HG02642 (cell line): ENCODE results near the gene FRMD4B.

ENCODE experiments used
- ATAC-seq: cut with Tn5 transposase; IDR thresholded peaks from one replicate; pipeline ENCODE4 v1.9.1; 2021; ENCODE audit warnings: mild to moderate bottlenecking; ENCODE audit not compliant: unreplicated experiment, poor library complexity

FRMD4B gene

DNA sequence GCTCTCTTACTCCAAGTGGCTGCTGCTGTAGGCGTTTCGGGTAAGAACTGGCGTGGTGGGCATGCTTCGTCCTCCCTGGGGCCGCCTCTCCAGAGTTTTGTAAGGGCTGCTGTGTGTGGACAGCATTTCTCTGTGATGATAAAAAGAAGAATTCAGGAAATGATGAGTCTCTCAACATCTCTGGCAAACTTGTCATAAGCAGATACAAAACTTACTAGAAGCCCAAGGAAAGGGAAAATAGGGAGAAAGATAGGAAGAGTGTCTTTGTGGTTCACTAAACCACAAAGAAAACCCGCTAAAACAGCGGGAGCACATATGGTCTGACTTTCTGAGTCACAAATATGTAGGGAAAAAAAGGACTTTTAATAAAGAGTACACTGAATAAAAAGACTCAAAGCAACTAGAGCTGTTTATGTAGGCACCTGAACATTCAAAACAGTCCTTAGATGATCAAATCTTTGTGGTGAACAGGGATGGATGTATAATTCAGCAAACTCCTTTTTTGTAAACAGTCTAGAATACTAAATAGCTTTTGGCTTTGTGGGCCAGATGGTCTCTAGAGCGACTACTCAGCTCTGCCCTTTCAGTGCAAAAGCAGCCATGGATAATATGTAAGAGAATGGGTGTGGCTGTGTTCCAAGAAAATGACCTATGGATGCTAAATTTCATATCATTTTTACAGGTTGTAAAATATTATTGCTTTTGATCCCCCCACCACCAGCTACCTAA, 203.1 kb downstream of the FRMD4B start:
- no peak for ATAC-seq

DNA sequence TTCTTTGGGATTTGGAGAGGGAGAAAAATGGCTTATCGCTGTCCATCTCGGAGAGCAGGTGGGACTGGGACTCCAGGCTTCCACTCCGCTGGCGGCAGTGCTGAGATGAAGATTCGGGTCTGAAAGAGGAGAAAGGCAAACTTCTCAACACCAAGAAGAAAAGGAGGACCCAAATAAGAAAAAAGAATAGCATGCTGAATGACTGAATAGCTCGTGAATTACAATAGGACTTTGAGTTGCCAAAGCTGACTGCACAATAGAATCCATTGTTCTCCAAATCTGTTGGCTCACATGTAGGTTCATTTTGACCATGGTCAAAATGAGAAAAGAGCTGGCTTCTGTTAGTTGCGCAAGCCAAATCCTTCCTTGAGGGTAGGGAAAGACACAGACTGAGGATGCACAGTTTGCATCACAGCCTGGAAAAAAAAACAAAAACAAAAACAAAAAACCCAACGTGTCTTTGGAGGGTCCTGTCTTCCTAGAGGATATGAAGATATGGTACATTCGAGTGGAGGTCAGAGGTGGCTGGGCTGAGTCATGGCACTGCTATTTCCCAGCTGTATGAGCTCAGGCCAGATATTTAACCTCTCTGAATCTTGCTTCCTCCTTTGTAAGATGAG, 204.2 kb downstream of the FRMD4B start:
- ATAC-seq: no peak

DNA sequence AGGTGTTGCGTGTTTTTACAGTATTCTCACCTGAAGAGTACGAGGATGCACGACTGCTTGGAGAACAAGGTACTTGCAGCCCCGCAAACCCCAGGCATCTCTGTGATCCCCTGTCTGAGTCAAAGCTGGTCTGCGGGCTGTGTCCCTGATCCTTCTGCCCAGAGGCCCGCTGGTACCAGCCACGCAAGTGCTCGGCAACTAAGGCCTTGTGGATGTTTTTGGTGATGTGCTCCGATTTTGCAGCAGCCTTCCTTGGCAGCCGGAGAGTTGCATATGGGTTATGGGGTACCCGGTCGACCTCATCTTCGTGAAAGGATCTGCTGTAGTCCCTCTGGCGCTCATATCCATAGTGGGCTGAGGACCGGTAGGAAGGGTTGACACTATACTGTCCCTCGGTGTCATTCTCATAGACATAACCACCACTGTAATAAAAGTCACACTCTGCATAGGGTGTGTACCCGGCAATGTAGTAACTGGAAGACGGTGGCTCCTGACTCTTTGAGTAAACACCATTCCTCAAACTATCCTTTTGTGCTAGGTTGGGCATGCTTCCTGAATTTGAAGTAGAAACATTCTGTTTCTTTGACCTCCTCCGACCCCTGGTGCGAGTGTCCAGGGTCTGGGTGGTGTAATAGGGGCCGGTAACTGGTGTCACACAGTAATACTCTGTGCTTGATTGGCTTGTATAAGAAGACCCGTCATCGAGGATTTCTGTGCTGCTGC, 204.9 kb downstream of the FRMD4B start:
- no peak for ATAC-seq

DNA sequence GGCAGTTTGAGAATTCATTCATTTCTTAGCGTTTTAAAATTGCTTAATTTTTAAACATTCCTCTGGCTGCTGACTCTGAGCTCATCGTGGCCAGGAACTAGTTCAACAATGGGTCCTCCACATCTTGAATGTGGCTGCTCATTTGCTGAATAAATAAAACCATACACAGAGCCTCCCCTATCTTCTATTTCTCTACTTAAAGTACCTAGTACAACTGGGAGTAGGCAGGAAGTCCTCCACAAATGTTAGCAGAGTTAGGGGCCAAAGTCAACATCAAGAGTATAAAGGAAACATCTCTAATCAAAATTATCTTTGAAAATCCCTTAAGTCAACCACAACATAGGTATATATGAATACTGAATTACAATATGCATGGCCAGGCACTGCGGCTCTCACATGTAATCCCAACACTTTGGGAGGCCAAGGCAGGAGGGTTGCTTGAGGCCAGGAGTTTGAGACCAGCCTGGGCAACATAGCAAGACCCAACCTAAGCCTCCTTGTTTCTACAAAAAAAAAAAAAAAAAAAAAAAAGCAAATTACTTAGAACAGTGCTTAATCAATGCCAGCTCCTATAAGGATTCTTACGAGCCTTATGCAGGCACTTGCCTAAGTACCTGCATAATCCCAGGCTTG, 206.0 kb downstream of the FRMD4B start:
- ATAC-seq: no peak

DNA sequence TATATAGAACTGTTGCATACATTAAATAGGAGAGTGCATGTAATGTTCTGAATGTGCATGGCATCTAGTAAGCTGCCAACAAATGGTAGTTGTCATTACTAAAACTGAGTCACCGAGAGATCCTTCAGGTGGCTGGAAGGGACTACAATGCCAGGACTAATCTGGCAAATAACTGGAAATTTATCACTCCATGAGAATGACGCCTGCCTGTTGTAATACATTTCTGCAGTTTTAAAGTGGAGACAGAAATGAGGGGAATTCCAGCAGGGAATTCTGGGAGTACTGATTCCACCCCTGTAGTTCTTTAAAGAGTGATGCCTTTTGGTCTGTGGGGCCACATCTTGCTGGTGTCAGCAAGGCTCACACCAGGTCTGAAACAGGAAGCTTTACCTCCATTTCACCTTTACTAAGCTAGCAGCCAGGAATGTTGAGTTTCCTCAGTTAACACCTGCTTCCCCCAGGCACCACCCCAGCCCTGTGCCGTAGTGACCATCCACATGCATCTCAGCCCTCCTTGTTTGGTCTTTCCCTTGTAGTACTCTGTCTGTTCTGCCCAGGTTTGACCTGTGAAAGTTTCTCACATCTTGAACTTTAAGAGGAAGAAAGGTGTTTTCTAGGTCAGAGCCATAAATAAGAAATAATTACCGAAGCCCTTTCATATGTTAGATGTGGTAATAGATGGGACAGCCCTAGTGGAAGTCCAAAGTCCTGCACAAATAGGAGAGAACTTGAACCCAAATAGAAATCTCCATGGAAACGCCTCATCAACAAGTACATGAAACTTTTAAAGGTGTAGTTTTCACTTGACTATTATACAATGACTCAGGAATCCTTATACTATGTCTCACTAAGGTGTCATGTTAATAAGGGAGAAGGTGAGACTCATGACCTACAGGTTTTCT, 206.8 kb downstream of the FRMD4B start:
- no peak for ATAC-seq

DNA sequence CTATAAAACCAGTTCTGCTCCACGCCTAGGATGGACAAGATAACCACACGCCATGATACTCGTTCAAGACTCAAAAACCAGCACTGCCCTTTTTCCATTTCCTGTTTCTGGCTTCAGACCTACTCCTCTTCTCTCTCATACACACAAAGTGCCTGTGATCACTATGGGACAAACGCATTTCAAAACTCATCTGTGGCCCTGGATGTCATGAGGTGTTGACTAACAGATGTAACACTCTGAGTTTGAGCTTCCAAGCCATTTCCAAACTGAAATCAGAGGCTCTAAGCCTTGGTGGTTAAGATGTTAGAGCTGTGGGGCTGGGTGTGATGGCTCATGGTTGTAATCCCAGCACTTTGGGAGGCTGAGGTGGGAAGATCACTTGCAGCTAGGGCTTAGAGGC, 207.8 kb downstream of the FRMD4B start:
- ATAC-seq: no peak

DNA sequence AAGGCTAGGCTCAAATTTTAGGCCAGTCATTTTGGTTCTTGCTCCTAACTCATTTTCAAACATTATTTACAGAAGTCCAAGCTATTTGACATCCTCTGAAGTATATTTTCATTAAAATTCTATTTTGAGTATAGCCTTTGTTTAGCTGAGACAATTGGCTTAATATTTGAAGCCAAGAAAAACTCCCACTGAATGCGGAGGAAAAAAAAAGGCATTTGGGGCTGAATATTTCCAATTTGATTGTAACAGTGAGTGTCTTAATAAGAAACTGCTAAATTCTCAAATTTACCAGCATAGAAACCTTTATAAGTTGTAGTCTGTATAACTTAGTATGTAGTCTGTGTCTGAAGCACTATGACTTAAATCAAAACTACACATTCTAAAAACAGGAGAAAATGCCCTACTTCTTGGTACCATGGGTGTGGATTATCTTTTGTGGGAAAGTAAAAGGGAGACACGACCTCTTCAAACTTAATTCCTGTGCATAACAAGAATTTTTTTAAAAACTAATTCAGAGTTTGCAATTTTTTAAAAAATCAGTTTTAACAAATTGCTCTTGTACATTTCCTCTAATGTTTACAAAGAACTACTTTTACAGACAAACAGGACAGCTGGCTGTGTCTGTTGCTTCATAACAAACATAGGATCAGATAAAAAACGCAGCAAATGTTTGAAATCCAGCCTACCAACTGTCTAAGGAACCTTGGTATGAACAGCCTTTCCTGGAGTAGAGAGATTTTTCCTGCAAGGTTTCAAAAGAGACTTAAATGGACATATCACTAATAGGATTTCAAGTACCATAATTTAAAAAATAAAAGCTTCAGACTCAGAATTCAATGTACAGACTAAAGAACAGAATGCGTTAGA, 210.8 kb downstream of the FRMD4B start:
- ATAC-seq: no peak

DNA sequence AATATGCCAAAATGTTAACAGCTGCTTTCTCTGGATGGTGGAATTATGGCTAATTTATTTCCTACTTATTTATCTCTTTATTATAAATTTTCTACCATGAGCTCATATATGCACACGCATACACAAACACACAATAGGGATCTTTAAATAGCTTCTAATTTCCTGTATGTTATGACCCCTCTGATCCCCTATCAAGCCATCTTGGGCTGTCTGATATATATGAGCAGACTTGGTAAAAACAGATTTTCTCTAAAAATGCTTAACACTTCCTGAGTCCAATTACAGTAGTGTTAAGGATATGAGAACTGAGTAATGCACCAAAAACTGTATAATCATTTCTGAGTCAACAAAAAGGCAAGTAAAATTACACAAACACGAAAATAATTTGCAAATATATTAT, 211.4 kb downstream of the FRMD4B start:
- ATAC-seq: no peak

DNA sequence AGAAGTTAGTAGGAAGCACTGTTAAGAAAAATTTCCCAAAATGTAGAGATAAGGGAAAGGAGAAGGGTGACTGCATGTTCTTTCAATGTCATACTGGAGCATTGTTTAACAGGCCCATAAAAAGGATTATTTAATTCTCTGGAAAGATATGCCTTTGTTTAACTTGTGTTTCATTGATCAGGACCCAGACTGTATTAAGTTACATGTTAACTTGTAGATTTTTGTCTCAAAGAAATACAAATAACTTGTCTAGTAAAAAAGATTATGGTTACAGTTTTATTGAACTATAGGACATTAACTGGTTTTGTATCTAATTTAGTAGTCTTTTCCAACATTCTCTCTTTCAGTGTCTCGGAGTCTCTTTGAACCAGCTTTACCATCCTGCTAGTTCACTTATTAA, 213.8 kb downstream of the FRMD4B start:
- no peak for ATAC-seq

DNA sequence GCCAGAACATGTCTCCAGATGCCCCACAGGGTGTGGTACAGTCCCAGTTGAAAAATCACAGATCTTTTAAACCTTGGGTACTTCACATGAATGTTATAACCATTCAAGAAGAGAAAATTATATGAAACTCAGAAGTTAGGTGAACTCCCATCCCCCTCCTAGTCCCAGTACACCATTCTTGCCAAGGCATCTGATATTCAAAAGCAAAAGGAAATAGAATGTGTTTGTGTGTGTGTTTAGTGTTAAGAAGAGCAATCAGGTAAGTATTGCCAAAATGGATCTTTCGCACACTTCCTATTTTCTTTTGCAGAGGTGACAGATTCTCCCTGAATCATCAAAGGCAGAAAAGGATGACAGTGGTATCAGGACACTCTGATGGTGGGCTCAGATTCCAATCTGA, 219.4 kb downstream of the FRMD4B start:
- ATAC-seq: no peak

DNA sequence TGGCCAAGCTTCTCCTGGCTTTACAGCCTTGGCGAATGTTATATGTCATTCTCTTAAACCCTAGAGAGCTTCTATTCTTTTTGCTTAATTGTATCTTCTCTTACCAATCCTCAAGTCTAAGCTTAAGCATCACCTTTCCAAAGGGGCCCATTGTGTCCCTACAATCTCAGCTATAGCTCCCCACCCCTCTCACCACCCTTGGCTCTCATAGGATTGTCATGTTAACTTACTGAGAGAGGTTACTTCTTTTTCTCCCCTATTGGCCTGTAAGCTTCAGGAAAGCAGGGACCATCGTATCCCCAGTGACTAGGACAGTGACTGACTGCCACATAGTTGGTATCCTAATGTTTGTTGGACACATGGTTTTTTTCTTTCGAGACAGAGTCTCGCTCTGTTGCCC, 220.1 kb downstream of the FRMD4B start:
- no peak for ATAC-seq

DNA sequence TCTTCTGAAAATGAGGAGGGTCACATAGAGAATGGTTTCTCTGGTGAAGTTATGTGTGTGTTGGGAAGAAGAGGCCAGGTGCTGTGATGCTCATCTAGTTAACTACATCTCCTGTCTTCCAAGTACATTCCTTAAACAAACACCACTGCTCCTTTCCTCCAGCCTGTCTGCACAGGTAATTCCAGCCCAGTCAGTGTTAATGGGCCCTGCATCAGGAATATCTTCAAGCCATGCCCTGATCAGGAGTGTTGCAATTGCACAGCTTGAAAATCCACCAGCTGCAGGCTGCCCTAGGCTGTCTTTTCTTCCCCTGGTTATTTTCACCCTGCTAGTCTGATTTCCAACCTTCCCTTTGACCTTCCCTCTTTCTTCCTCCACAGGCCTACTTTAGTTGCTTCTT, 221.6 kb downstream of the FRMD4B start:
- no peak for ATAC-seq

DNA sequence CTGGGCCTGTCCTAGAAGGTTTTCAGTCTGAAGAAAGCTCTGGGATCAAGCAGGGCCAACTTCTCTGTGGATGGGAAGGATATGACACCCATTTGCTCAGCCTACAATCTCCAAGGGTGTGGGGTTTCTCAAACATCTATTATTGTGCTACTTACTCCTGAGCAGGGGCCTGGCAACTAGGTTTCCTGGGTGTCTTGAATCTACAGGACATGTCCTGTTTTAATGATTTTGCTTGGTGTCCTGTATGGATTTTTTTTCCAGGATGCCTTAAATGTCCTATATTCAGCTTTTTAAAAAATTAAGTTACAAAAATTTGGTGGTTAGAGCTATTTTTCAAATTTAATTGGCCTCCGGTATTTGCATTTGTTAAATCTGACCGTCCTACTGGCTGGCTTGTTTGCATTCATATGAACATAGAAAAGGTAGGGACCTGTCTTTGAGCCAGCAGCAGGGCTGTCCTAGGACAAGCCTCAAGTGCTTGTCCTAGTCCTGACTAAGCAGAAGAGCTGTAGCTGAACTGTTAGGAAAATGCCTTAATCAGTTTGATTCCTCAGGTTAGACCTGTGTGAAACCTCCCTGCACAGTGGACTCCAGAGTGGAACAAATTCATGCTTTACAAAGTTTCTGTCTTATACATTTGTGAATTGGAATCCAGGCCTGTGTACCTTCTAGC, 223.4 kb downstream of the FRMD4B start:
- no peak for ATAC-seq

DNA sequence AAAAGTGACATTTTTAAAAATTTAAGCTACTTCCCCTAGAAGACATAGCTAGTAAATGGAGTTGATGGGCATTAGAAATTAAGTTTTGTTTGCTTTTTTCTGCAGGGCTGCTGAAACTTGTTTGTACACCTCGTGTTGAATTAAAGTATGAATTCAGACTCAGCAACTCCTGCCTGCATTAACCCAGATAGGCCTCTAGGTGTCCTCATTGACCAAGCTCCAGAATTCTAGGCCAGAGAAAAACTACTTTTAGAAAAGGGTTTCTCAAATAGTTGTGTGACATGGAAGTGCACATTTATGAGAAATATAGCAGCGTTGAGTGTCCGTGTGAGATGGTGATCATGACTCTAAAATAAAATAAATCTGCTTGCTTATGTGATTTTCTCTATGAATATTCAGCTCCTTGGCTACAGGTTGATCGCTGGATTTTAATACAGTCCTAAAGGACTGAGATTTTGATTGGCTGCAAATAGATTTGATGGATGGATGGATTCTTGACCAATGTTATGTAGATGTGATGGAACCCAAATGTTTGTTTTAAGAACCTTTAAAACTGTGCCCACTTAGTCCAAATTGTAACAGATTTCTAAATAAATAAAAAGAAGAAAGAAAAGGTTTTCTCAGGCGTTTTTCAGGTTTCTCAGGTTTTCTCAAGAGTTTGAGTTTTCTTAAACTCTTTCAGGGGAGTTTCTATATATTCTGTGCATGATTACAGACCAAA, 224.1 kb downstream of the FRMD4B start:
- peak; percentile 63 for ATAC-seq

DNA sequence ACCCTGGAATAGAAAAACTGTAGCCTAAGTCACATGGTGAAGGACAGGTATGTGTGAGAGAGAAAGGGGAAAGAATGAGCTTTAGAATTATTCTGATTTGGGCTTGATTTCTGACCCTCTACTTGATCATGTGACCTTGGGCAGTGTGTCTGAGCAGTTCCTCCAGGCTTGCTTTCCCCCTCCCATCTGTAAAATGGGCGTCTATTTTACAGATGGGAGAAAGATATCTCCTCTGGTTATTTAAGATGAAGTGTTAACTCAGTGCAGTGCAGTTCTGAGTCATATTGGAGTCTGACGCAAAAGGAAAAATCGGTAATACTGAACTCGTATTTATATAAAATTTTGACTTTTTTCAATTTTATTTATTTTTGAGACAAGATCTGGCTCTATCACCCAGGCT, 225.4 kb downstream of the FRMD4B start:
- ATAC-seq: no peak

DNA sequence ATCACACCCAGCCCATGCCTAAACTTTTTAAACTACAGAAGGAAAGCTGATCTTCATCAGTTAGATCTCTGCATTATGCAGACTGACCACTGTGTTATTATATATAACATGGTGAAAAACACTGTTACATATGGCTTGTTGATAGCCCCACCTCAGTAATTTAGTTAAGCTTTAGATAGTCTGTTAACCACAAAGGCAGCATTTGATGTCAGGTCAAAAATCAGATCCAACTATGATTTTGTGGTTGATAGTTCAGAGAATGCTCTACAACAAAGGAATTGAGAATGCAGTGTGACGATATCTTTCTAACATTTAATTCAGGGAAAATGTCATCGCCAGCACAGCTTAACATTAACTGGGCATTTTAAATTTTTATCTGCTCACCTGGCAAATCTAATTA, 225.8 kb downstream of the FRMD4B start:
- ATAC-seq: no peak

DNA sequence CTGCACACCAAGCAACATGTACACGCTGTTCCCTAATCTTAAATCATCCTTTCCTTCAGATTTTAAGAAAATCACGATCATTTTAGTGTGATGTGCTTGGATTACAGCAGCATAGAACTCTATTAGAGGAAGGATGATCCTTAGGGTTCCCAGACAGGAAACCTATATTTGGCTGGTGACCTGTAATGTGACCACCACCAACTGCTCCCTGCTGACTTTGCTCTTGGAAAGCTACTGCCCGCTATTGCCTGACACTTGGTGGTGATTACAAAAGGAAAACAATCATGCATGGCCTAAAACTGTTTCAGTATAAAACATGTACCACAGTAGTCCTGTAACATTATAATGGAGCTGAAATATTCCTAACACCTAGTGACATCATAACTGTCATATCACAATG, 236.3 kb downstream of the FRMD4B start:
- ATAC-seq: no peak

DNA sequence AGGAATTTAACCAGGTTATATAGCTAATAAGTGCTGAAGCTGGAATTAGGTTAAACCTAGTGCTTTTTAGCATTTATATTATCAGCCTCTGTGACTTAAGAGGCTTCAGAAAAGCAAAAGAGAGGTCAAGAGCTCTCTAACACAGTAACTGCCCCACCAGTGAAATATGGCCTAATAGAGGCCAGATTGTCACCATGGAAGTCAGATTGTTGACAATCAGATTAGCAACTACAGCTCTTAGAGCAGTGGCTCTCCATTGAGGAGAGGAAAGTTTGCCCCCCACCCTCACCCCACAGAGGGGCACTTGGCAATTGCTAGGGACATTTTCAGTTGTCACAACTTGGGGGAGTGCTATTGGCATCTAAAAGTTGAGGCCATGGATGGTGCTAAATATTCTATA, 240.2 kb downstream of the FRMD4B start:
- ATAC-seq: no peak
